Stimulated activated CD8-positive, alpha-beta memory T cell treated with anti-CD3 and anti-CD28 coated beads, Interleukin-15, amount 100 ng/mL, for 24 hours (primary cell): ENCODE results near the gene SPTY2D1.
A peak's percentile ranks its signal among the peaks of the same experiment; 100 is the strongest.
"Not testable (repeated sequence)": the region's sequence is repeated elsewhere in the genome, so short reads cannot be mapped to it uniquely, and the experiment has no call there.

Experiments
- DNase-seq: peaks from one replicate; pipeline ENCODE4 v3.0.0-alpha.2; 2020; ENCODE audit warnings: low read depth

Gene SPTY2D1

GRCh38 chr11:18617688-18618341 lies 16.3 kb downstream of the SPTY2D1 start:
- no peak for DNase-seq

DNA sequence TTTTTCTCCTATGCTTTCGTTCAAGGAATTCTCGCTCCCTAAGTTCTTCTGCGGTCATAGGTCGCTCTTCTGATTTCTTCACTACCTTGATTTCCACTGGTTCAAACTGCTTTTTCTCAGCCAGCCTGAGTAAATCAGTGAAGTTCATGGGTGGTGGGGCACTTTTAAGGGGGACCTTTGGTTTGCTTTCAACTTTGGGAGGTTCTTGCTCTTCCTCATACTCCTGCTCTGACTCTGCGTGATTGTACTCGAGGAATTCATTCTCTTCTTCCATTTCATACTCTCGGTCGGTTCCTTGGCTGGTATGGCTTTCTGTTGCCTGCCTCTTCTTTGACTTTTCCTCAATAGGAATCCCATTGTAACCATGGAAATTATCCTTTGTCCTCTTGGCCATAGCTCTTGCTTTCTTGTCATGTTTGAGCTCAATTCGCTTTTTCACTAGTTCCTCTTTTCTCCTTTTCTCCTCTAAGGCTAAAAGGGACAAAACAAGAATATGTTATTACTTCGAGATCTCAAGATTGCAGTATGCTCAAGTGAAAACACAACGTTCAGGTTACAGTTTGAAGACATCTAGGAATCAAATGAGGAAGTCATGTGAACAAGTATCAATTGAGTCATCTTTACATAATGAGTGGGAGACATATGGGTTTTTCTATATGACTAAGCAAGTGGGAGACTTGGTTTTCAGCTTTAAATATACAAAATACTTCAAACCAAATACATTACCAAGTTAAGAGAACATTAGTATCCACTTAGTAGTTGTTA lies 18.3 kb downstream of the SPTY2D1 start:
- no peak for DNase-seq

- no peak for DNase-seq
Observed at GRCh38 chr11:18614667-18615066, 19.5 kb downstream of the SPTY2D1 start.

DNA sequence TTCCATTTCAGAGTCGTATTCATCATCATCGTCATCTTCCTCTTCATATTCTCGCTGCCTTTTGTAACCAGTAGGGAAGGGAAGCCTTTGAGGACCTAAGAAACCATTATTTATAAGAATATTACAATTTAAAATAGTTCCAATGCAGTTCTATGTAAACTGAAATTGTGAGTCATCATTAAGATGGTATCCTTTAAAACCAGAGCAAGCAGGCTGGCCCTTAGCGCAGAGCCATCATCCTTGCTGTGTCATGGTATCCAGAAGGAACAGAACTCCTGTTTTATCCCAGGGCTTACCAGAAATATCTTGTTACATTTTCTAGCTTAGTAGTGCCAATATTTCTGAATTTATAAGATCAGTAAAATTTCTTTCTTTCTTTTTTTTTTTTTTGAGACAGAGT lies 21.7 kb downstream of the SPTY2D1 start:
- DNase-seq = no peak

DNA sequence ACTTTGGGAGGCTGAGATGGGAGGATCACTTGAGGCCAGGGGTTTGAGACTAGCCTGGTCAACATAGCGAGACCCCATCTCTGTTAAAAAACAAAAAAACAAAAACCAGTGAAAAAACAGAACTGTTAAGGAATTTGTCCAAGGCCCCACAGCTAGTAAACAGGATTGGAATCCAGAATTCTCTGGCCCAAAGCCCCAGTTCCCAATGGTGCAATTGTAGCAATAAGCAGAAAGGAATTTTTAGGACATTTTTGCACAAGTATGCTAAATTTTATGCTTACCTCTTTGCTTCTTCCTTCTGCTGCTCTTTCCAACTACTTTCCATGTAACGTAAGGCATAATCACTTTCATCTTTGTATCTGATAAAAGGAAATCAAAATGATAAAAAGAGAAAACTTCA lies 22.9 kb downstream of the SPTY2D1 start:
- DNase-seq = no peak

- no peak for DNase-seq
Observed at GRCh38 chr11:18608376-18608775, 25.8 kb downstream of the SPTY2D1 start.

- no peak for DNase-seq
Observed at GRCh38 chr11:18600915-18601569, 33.1 kb downstream of the SPTY2D1 start.

- no peak for DNase-seq
Observed at GRCh38 chr11:18599739-18600230, 34.4 kb downstream of the SPTY2D1 start, which contains the start of gene MISFA. MISFA (plus strand) TSS chr11:18599789; CDS start chr11:18599929, 140 bp downstream.

DNA sequence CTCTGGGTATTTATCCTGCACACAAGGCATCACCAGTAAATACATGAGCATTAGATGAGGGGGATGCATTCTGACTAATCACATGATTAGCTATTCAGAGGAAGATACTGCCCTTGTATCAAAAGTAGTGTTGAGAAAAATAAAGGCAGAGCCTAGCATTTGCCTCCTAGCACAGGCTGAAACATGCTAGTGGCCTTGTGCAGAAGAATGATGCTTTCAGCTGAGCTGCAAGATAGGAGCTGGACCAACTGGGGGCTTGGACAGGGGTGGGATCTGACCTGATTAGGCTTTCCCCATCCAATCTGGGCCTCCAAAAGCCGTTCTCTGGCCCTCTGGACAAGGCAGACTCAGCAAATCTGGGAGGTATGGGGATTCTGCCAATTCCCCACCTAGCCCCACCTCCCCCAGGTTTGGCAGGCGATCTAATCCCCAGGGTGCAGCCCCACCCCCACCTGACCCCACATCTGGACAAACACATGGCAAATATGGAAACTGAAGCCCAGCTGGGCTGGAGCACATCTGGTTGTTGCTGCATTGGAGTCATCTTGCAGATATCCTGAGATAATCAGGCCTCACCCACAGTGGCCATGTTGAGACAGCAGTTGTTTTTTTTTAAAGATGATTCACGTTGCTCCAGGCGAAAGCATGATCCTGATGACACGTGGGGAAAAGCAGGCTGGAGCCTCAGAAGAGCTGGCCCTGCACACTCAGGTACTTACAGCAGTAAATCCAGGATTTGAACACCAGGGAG lies 39.0 kb downstream of the SPTY2D1 start:
- DNase-seq = no peak

DNA sequence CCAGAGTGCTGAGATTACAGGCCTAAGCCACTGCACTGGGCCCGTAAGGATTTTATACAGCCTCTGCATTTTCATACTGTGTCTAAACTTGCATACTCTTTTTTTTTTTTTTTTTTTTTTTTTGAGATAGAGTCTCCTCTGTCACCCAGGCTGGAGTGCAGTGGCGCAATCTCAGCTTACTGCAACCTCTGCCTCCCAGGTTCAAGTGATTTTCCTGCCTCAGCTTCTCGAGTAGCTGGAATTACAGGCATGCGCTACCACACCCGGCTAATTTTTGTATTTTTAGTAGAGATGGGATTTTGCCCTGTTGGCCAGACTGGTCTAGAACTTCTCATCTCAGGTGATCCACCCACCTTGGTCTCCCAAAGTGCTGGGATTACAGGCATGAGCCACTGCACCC lies 40.1 kb downstream of the SPTY2D1 start:
- not testable (repeated sequence) for DNase-seq

- no peak for DNase-seq
Observed at GRCh38 chr11:18590571-18590970, 43.6 kb downstream of the SPTY2D1 start.

- DNase-seq = peak; percentile 51
Observed at GRCh38 chr11:18588297-18589252, 45.6 kb downstream of the SPTY2D1 start, which contains the start of gene UEVLD. UEVLD (minus strand) TSS chr11:18588734; CDS start chr11:18588654, 80 bp downstream.

GRCh38 chr11:18581825-18582224 lies 52.3 kb downstream of the SPTY2D1 start:
- no peak for DNase-seq

GRCh38 chr11:18580113-18580766 lies 53.9 kb downstream of the SPTY2D1 start:
- DNase-seq = no peak

DNA sequence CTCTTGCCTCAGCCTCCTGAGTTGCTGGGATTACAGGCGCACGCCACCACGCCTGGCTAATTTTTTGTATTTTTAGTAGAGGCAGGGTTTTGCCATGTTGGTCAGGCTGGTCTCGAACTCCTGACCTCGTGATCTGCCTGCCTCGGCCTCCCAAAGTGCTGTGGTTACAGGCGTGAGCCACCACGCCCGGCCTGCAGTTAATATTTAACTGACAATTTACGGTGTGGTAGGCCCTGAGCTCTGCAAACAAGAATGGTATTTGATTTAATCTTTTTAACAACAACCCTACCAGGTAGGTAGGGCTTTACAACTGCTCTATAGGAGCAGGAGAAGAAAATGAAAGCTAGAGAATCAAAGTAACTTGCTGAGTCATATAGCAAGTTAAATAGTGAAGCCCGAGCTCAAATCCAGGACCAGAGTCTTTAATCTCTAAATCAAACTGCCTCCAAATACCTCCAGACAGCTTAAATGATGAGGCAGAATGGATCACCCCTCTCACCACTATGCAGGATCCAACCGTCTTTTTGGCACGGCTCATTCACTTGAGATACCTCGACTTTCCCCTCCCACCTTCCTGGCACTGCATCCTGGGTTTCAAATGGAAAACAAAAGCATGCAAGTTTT lies 55.1 kb downstream of the SPTY2D1 start:
- DNase-seq = no peak

- no peak for DNase-seq
Observed at GRCh38 chr11:18575361-18575760, 58.8 kb downstream of the SPTY2D1 start.

GRCh38 chr11:18567081-18567480 lies 67.1 kb downstream of the SPTY2D1 start:
- DNase-seq = no peak

- DNase-seq = no peak
Observed at GRCh38 chr11:18566406-18566805, 67.7 kb downstream of the SPTY2D1 start.

GRCh38 chr11:18564149-18564548 lies 70.0 kb downstream of the SPTY2D1 start:
- no peak for DNase-seq
